Type B pancreatic cell (in vitro differentiated cells): ENCODE measurements around the gene NLGN1. TPM values are rescaled to one million over a fixed set of nuclear protein-coding genes. Genes with fewer than 3 reads are reported as not detected.
A peak's percentile ranks its signal among the peaks of the same experiment; 100 is the strongest.
"Not testable (repeated sequence)": the region's sequence is repeated elsewhere in the genome, so short reads cannot be mapped to it uniquely, and the experiment has no call there.

Experiments used
- DNase-seq: peaks from one replicate; pipeline ENCODE4 v3.0.0; 2021; ENCODE audit warnings: mixed read lengths; ENCODE audit not compliant: unreplicated experiment; ENCODE audit errors: extremely low spot score
- H3K27ac Mint-ChIP-seq: 2 replicates; pipeline ENCODE4 v1.8.0; 2021; ENCODE audit warnings: mild to moderate bottlenecking, mixed read lengths
- H3K27me3 Mint-ChIP-seq: 2 replicates; pipeline ENCODE4 v1.8.0; 2021; ENCODE audit warnings: mixed read lengths
- H3K36me3 Mint-ChIP-seq: 2 replicates; pipeline ENCODE4 v1.8.0; 2021; ENCODE audit warnings: mixed read lengths
- H3K4me1 Mint-ChIP-seq: one replicate; pipeline ENCODE4 v1.8.0; 2021; ENCODE audit warnings: mixed read lengths; ENCODE audit not compliant: unreplicated experiment
- H3K4me3 Mint-ChIP-seq: 2 replicates; pipeline ENCODE4 v1.8.0; 2021; ENCODE audit warnings: mild to moderate bottlenecking, mixed read lengths
- H3K9me3 Mint-ChIP-seq: 2 replicates; pipeline ENCODE4 v1.8.0; 2021; ENCODE audit warnings: mixed read lengths
- CTCF ChIP-seq: fragments of 200-600 bp; sonication (generic); conservative IDR thresholded peaks from 2 replicates; pipeline ENCODE4 v1.5.0; 2021; ENCODE audit warnings: antibody characterized with exemption, mild to moderate bottlenecking
- long read RNA-seq: library from polyadenylated mRNA; unstranded; transcript quantifications from one replicate; pipeline ENCODE4 v2.0.0, GENCODE V29; 2020
- total RNA-seq: library from RNA; stranded (reverse); gene quantifications from 2 replicates; pipeline ENCODE4 v1.2.1, GENCODE V29; 2021; ENCODE audit warnings: low replicate concordance

The NLGN1 gene
- 3.2 and 12.6 TPM in 2 replicates for total RNA-seq
- long read RNA-seq, partial matches to known transcripts: 0 of 1 reads
- long read RNA-seq, other reads (novel, unspliced or antisense): 1 of 1 reads

GRCh38 chr3:173397161-173398110 is at the start of gene NLGN1:
TSS of gene NLGN1 (plus strand) at chr3:173397744.
- H3K9me3 Mint-ChIP-seq: no peaks in the 10 kb centered on the region
- peak; percentile 78 for DNase-seq
- peak within 1 kb of the TSS; percentile 81 for H3K27ac Mint-ChIP-seq
- no peaks in the 10 kb centered on the region for H3K36me3 Mint-ChIP-seq
- peaks cover 16% of the 10 kb centered on the region for H3K4me1 Mint-ChIP-seq
- peak within 1 kb of the TSS; percentile 89 for H3K4me3 Mint-ChIP-seq
- H3K27me3 Mint-ChIP-seq: peaks cover 65% of the 10 kb centered on the region
- TF ChIP-seq CTCF: peak; percentile 44

GRCh38 chr3:173351886-173352285 is 45.7 kb upstream of the NLGN1 start:
- no peak overlapping the region for H3K27ac Mint-ChIP-seq
- H3K9me3 Mint-ChIP-seq: peaks cover 5% of the 10 kb centered on the region
- H3K36me3 Mint-ChIP-seq: no peaks in the 10 kb centered on the region
- H3K4me3 Mint-ChIP-seq: no peak overlapping the region
- no peaks in the 10 kb centered on the region for H3K27me3 Mint-ChIP-seq
- no peaks in the 10 kb centered on the region for H3K4me1 Mint-ChIP-seq
- TF ChIP-seq CTCF: no peak
- no peak for DNase-seq

GRCh38 chr3:173353137-173353536 is 44.4 kb upstream of the NLGN1 start:
- H3K4me3 Mint-ChIP-seq, H3K4me1 Mint-ChIP-seq, H3K27ac Mint-ChIP-seq, DNase-seq, H3K36me3 Mint-ChIP-seq, H3K9me3 Mint-ChIP-seq, H3K27me3 Mint-ChIP-seq: not testable (repeated sequence)

- no peak for DNase-seq
- no peaks in the 10 kb centered on the region for H3K36me3 Mint-ChIP-seq
- no peak for TF ChIP-seq CTCF
- H3K9me3 Mint-ChIP-seq: peaks cover 5% of the 10 kb centered on the region
- no peak overlapping the region for H3K4me3 Mint-ChIP-seq
- no peaks in the 10 kb centered on the region for H3K27me3 Mint-ChIP-seq
- no peaks in the 10 kb centered on the region for H3K4me1 Mint-ChIP-seq
- H3K27ac Mint-ChIP-seq: no peak overlapping the region
Measured at GRCh38 chr3:173354124-173354523, 43.4 kb upstream of the NLGN1 start.

GRCh38 chr3:173371848-173372487 is 25.6 kb upstream of the NLGN1 start:
- Mint-ChIP-seq H3K27ac (no peak overlapping the region), H3K9me3 (no peaks in the 10 kb centered on the region), H3K27me3 (no peaks in the 10 kb centered on the region), H3K36me3 (no peaks in the 10 kb centered on the region), H3K4me1 (no peaks in the 10 kb centered on the region), H3K4me3 (no peak overlapping the region)
- peak; percentile 78 for TF ChIP-seq CTCF
- no peak for DNase-seq

- Mint-ChIP-seq H3K9me3 (peaks cover 4% of the 10 kb centered on the region), H3K4me1 (no peaks in the 10 kb centered on the region), H3K36me3 (no peaks in the 10 kb centered on the region), H3K27me3 (peaks cover 3% of the 10 kb centered on the region), H3K4me3 (no peak overlapping the region), H3K27ac (no peak overlapping the region)
- no peak for DNase-seq
- no peak for TF ChIP-seq CTCF
Measured at GRCh38 chr3:173380681-173381080, 16.9 kb upstream of the NLGN1 start.

GRCh38 chr3:173381936-173382335 is 15.6 kb upstream of the NLGN1 start:
- not testable (repeated sequence) for H3K4me3 Mint-ChIP-seq, H3K36me3 Mint-ChIP-seq, H3K9me3 Mint-ChIP-seq, DNase-seq, H3K27ac Mint-ChIP-seq, H3K27me3 Mint-ChIP-seq, H3K4me1 Mint-ChIP-seq
